ENCODE results near the gene HADHB. TPM values are rescaled to one million over a fixed set of nuclear protein-coding genes. Genes with fewer than 3 reads are reported as not detected.

The HADHB gene
- total RNA-seq: 100 to 1,000 TPM in 2 of 6 donors, 10 to 100 TPM in 4; 67.1 to 124 (median 91.2) TPM

DNA sequence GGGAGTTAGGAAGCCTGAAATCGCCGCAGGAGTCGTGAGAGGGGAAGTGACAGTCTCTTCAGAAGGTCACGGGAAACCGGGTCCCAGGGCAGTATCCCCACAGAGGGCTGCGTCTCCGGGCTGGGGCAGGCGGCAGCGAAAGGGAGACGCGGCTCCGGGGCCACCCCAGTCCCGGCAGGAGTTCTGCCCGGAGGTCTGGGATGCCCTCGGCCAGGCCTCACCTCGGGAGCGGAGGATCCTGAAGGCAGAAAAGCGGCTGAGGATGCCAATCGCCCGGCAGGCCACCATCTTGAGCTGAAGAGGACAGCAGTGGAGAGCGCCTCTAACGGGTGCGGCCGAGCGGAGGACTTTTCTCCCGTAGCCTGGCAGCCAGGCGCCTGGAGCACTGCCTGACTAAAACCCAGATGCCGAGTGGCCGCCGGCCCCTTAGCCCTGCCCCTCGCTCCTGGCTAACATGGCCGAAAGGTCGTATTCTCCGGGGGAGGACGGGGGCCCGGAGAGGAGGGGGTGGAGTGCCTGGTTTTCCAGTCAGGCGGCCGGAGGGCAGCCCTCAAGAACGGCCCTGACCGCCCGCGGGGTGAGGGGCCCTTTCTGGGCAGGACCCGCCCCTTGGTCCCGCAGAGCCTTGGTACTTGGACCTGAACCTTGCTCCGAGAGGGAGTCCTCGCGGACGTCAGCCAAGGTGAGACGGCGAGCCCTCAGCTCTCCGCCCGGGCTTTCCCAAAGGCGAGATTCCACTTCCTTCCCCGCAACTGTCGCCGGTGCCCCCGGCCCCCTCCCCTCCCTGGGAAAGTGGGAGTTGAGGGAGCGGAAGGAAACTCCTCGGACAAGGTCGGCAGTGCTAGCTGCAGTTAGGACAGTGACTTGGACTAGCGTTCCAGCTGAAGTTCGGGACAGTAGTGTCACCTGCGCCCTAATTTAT lies at the start of gene HADHB, which contains the start of gene HADHA:
HADHB (plus strand) TSS at position 631 of the 922 bp plus-strand sequence. CDS start 9,316 bp downstream, outside the sequence.
HADHA (minus strand) TSS at position 324 of the 922 bp plus-strand sequence; CDS start at position 288, 36 bp downstream.
- Histone ChIP-seq H3K9me3 (no peaks in the 10 kb centered on the region), H3K4me3 (peak within 1 kb of the TSS; percentile 71 to 91 (median 80)), H3K27me3 (no peaks in the 10 kb centered on the region), H3K4me1 (peaks cover 35 to 50% (median 45%) of the 10 kb centered on the region in 4 donors), H3K27ac (peak within 1 kb of the TSS; percentile 95 to 99 (median 97)), H3K36me3 (no peaks in the 10 kb centered on the region)
- DNase-seq (peak; percentile 93 to 94), ATAC-seq (ENCODE audit: low FRiP score in 2 of 2) (peak; percentile 97 to 98)
- TF ChIP-seq POLR2A (IDR thresholded peaks at IDR 0.05) (peak; percentile 7 to 83 (median 71)), POLR2AphosphoS5 (IDR thresholded peaks at IDR 0.05) (peak; percentile 83 to 86), EP300 (IDR thresholded peaks at IDR 0.05) (no peak)
- TF ChIP-seq, protein P1, sequence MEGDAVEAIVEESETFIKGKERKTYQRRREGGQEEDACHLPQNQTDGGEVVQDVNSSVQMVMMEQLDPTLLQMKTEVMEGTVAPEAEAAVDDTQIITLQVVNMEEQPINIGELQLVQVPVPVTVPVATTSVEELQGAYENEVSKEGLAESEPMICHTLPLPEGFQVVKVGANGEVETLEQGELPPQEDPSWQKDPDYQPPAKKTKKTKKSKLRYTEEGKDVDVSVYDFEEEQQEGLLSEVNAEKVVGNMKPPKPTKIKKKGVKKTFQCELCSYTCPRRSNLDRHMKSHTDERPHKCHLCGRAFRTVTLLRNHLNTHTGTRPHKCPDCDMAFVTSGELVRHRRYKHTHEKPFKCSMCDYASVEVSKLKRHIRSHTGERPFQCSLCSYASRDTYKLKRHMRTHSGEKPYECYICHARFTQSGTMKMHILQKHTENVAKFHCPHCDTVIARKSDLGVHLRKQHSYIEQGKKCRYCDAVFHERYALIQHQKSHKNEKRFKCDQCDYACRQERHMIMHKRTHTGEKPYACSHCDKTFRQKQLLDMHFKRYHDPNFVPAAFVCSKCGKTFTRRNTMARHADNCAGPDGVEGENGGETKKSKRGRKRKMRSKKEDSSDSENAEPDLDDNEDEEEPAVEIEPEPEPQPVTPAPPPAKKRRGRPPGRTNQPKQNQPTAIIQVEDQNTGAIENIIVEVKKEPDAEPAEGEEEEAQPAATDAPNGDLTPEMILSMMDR (IDR thresholded peaks at IDR 0.05): peak in 4 of 6 experiments; percentile 6 to 58 (median 52)
- WGBS, 2 donors: 0 to 1% methylated on average over 21 to 33 of the region's 63 CpGs

DNA sequence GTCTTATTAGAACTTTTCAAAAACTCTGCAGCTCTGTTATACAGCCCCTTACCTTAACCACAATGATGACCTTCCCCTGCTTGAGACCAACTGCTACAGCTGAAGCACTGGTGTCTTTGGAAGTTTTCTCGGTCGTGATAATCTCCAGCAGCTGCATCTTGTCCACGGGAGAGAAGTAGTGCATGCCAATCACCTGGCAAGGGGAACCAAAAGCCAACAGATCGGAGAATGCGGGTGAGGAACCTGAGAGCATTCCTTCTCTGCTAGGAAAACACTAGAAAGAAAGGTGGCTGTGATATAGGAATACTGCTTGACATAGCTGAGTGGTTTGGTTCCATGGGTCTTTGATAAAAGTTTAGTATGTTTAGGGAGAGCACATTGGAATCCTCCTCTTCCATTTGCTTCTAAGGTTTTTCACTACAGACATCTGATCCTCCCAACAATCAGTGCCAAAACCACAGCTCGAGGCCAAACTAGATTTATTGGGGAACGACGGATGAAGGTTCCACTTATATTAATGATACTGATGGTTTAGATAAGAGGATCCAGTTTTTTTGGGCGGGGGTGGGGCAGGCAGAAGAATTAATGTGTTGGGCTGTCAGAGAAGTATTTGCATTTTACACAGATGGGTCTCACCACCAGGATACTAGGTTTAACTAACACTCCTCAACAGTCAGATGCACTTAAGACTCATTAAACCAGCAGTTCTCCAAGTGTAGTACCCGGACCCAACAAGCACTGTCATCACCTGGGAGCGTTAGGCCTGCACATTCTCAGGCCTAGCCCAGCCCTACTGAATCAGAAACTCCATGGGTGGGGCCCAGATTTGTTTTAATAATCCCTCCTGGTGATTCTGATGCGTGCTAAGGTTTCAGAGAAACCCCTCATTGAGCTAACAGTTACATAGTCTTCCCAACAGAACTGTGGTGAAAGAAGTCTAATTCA lies 49.4 kb upstream of the HADHB start:
- Histone ChIP-seq H3K4me3 (no peak overlapping the region), H3K27ac (no peak overlapping the region), H3K36me3 (peaks cover 14 to 100% (median 86%) of the 10 kb centered on the region in 4 donors), H3K4me1 (no peaks in the 10 kb centered on the region), H3K27me3 (no peaks in the 10 kb centered on the region), H3K9me3 (no peaks in the 10 kb centered on the region)
- WGBS, 2 donors: 77 to 83% methylated on average over 11 to 12 of the region's 12 CpGs
- DNase-seq (no peak), ATAC-seq (ENCODE audit: low FRiP score in 2 of 2) (no peak)
- TF ChIP-seq, protein P1 (IDR thresholded peaks at IDR 0.05): no peak
- no peak for TF ChIP-seq POLR2AphosphoS5 (IDR thresholded peaks at IDR 0.05)
- TF ChIP-seq EP300 (IDR thresholded peaks at IDR 0.05): no peak
- TF ChIP-seq POLR2A (IDR thresholded peaks at IDR 0.05): no peak

- peaks cover 23 to 100% (median 82%) of the 10 kb centered on the region in 4 donors for H3K36me3 ChIP-seq
- H3K4me1 ChIP-seq: no peaks in the 10 kb centered on the region
- TF ChIP-seq EP300 (IDR thresholded peaks at IDR 0.05) (no peak), POLR2A (IDR thresholded peaks at IDR 0.05) (no peak), POLR2AphosphoS5 (IDR thresholded peaks at IDR 0.05) (no peak)
- TF ChIP-seq, protein P1 (IDR thresholded peaks at IDR 0.05): no peak
- H3K9me3 ChIP-seq: no peaks in the 10 kb centered on the region
- ATAC-seq (ENCODE audit: low FRiP score in 2 of 2) (peak in 1 of 2 donors; percentile 51), DNase-seq (no peak)
- no peaks in the 10 kb centered on the region for H3K27me3 ChIP-seq
- H3K4me3 ChIP-seq: no peak overlapping the region
- no peak overlapping the region for H3K27ac ChIP-seq
- 70 to 80% methylated on average over 9 of the region's 9 CpGs for WGBS, 2 donors
Observed at GRCh38 chr2:26196683-26197418, 47.9 kb upstream of the HADHB start.

- Histone ChIP-seq H3K27me3 (no peaks in the 10 kb centered on the region), H3K4me1 (no peaks in the 10 kb centered on the region), H3K9me3 (no peaks in the 10 kb centered on the region), H3K27ac (no peak overlapping the region), H3K4me3 (no peak overlapping the region), H3K36me3 (peaks cover 29 to 100% (median 84%) of the 10 kb centered on the region in 4 donors)
- 93% methylated on average over 4 of the region's 4 CpGs for WGBS, 2 donors
- ATAC-seq (ENCODE audit: low FRiP score in 2 of 2): no peak
- TF ChIP-seq POLR2AphosphoS5 (IDR thresholded peaks at IDR 0.05) (no peak), POLR2A (IDR thresholded peaks at IDR 0.05) (no peak), EP300 (IDR thresholded peaks at IDR 0.05) (no peak)
- TF ChIP-seq, protein P1 (IDR thresholded peaks at IDR 0.05): no peak
- DNase-seq: no peak
Observed at GRCh38 chr2:26197516-26197915, 47.2 kb upstream of the HADHB start.
